Subcutaneous adipose tissue (tissue), 4 donors: ENCODE results near the gene PLCB1. TPM values are rescaled to one million over a fixed set of nuclear protein-coding genes. Genes with fewer than 3 reads are reported as not detected.

Experiments used
- total RNA-seq, 4 donors: library from RNA; depleted of rRNA; stranded (reverse); fragments of >200 nt; gene quantifications; one replicate each; pipeline ENCODE4 v1.1.0, GENCODE V29; 2016
- TF ChIP-seq, protein P1 (sequence below): fragments of 450-650 bp; IDR thresholded peaks from one replicate; pipeline ENCODE4 v1.5.1; 2016; ENCODE audit warnings: low read depth, mild to moderate bottlenecking, control low read depth, antibody characterized with exemption, moderate library complexity

Gene PLCB1
- total RNA-seq, 4 donors from 2014 or later: 14.1 to 26.7 (median 18.4) TPM

DNA sequence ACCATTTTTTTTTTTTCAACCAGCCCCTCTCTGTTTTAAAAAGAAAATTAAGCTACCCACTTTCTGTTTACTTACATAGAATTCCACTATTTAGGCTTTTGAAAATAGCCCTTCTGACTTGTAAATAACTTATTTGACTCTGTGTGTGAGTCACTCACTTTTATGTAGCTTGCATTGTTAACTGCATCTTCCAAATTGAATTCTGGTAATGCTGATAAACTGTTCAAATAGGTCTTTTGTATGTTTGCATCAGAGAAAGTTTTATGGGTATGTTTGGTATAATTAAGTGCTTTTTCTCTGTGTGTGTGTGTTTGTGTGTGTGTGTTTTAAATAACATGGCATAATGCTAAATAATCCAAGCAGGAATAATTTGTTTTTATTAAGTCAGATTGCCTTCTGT lies 360.1 kb downstream of the PLCB1 start:
- TF ChIP-seq, protein P1, sequence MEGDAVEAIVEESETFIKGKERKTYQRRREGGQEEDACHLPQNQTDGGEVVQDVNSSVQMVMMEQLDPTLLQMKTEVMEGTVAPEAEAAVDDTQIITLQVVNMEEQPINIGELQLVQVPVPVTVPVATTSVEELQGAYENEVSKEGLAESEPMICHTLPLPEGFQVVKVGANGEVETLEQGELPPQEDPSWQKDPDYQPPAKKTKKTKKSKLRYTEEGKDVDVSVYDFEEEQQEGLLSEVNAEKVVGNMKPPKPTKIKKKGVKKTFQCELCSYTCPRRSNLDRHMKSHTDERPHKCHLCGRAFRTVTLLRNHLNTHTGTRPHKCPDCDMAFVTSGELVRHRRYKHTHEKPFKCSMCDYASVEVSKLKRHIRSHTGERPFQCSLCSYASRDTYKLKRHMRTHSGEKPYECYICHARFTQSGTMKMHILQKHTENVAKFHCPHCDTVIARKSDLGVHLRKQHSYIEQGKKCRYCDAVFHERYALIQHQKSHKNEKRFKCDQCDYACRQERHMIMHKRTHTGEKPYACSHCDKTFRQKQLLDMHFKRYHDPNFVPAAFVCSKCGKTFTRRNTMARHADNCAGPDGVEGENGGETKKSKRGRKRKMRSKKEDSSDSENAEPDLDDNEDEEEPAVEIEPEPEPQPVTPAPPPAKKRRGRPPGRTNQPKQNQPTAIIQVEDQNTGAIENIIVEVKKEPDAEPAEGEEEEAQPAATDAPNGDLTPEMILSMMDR: no peak

DNA sequence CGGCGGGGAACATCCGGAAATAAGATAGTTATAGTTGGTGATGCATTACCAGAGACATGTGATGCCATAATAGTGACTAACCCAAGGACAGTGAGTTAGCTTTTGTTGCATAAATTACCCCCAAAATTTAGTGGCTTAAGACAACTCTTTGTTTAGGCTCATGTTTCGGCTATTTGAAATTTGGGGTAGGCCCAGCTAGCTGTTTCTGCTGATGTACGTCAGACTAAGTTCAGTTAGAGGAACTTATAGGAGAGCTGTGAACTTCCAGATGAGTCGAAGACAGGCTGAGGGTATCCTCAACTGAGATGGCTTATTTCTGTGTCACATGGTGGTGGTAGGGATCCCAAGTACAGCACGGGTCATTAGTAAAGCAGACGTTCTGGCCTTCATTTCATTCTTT lies 366.5 kb downstream of the PLCB1 start:
- TF ChIP-seq, protein P1: no peak

DNA sequence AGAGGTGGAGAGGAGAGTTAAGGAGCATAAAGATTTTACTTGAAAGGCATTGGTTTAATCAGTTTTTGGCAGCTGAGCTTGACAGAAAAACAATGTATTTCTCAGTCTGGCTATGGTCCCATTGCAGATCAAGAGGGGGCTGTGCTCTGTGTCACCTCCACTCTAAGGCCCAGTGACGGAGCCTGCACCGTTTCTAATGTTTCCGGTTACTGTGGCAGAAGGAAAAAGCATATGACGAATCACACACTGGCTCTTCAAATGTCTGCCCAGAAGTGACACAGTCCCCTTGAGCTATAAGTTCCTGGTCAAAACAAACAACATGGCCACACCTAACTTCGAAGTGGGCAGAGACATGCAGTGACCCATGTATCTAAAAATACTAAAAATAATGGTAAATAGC lies 372.0 kb downstream of the PLCB1 start:
- TF ChIP-seq, protein P1: no peak

DNA sequence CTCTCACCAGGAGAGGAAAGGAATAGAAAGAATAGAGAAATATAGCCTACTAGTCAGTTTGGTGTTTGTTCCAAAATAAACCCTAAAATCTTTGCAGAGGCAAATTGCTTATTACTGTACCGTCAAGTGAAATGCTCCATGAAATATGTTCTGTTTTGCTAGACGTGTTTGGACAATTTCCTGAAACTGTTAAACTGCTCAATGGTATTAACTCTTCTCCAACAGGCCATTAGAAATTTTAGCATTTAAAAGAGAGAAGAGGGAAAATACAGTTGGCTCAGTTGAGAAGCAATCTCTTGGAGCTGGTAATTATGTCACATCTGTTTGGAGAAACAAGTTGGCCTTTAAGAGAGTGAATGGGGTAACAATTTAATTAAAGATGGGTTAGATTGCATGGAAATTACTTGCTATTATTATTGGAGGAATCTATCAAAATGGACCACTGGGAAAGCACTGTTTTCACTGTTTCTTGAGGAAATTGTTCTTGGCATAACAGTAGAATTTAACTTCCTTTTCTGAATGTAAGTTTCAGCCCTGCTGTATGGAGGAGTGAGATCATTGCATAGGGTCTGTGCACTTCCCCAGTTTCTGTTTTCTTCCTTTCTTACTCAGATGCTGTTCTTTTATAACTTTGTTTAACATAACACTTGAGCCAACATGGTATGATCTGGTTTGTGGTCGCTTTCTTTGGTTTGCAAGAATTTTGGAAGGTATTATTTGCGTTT lies 373.6 kb downstream of the PLCB1 start:
- TF ChIP-seq, protein P1: no peak

DNA sequence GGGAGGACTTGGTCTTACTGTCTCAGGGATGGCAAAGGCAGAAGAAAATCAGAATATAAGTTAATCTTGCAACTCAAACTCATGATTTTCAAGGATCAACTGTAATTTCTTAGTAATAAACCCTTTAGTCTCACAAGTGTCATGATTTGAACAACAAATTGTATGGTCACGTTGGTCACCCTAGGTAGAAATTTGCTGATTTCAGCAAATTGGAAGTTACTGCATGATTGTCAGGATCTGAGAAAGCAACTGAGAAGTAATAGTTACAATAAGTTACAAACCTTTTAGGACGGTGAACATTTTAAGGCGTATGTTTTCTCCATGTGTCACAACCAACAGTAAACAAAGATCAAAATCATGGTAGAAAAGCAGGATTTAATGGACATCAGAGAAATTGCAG lies 375.2 kb downstream of the PLCB1 start:
- TF ChIP-seq, protein P1: no peak

DNA sequence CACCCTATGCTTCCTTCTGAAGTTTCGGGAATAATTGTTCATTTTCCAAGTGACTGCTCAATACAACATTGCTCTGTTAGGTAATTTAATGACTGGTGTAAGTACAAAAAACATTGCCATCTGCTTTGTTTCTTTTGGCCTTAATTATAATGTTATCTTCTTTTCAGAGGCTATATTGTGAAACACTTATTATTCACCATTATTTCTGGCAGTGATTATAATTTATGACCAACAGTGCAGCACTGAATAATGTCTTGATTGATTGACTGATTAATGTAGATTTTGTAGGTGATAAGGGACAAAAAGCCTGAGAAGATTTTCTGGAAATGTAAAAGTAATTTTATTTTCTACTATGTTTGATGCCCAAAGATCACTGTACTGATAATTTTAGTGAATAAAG lies 377.7 kb downstream of the PLCB1 start:
- TF ChIP-seq, protein P1: no peak

DNA sequence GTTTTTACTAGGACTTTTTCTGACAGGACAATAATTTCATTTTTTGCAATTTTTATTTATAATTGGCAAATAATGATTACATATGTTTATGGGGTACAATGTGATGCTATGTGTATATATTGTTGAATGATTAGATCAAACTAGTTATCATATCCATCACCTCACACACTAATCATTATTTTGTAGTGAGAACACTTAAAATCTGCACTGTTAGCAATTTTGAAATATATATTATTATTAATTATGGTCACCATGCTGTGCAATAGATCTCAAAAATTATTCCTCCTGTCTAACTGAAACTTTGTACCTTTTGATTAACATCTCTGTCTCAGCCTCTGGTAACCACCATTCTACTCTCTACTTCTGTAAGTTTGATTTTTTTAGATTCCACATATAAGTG lies 378.7 kb downstream of the PLCB1 start:
- TF ChIP-seq, protein P1: no peak
